ENCODE data around the gene MAP4K4.

Gene MAP4K4

DNA sequence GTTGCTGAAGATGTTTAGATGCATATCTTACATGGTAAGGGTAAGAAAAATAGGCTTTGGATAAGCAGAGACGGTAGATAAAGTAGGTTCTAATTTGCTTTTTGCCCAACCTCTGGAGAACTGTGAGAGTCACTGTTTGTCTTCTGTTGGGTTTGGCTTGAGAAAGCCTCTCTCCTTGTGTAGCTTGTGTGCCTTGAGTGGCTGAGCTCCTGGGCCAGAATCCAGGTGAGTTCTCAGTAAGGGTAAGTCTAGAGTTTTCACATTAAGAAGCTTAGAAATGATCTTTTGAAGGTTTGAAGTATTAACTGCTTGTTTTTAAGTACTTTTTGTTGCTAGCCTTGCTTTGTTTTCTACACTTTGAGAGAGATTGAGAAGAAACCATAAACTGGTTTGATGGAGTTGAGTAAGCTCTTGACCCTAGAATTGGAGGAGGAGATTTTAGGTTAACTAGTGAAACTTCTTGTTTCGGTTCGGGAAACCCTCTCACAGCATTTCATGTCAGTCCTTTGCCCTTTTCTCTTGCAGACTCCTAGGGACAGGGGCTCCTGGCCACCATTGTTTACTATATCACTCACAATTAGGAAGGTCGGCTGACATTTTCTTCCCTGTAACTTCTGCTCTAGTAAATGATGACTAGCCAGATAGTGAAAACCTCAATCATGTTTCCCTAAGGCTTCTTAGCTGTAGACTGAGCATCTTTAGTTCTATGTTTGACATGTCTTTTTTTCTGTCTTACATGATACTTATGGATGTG, 26.0 kb downstream of the MAP4K4 start:
- DNase-seq: no peak

DNA sequence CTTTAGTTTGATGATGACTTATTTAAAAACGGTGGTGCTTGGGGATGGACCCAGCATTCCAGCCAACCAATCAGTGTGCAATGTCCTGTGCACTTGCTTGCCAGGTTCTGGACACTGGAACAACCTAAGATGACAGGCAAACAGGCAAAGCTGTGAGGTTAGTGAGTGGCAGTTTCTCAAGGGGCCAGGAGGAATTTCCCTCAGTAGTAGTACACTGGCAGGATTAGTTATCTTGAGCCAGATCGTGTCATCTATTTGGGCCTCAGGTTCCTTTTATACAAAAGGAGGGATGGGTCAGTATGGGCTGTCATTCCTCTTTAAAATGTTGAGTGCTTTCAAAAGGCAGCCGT, 26.6 kb downstream of the MAP4K4 start:
- DNase-seq: no peak

GRCh38 chr2:101725038-101725437, 27.5 kb downstream of the MAP4K4 start:
- DNase-seq: no peak

GRCh38 chr2:101725515-101726192, 28.1 kb downstream of the MAP4K4 start:
- peak in 1 of 2 donors; percentile 47 for DNase-seq

GRCh38 chr2:101728865-101729264, 31.4 kb downstream of the MAP4K4 start:
- no peak for DNase-seq

DNA sequence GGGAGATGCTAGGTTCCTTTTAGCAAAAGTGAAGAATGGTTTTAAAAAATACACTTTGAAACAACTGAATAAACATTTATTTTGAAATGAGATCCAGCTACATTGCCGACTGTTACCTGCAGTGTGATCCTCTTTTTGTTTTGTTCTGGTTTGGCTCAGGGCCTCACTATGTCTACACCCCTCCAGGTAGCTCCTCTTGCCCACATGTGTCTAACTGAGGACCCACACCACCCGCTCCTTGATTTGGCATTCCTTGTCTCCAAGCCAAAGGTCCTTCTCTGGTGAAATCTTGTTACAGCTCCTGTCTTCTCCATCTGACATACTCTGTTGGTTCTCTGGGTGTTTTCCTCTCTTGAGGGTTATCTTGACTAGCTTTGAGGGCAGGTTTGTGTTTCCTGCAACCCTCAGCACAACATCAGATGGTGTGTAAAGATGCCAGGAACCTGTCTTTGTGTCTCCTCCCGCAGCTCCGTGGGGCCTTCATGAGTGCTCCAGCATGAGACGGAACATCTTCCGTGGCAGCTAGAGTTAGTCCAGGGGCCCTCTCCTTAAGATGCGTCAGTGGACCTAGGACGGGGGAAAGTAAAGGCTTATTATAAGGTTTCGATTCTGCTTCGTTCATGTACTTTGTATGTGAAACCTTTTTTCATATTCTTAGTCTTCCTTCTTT, 32.1 kb downstream of the MAP4K4 start:
- no peak for DNase-seq

DNA sequence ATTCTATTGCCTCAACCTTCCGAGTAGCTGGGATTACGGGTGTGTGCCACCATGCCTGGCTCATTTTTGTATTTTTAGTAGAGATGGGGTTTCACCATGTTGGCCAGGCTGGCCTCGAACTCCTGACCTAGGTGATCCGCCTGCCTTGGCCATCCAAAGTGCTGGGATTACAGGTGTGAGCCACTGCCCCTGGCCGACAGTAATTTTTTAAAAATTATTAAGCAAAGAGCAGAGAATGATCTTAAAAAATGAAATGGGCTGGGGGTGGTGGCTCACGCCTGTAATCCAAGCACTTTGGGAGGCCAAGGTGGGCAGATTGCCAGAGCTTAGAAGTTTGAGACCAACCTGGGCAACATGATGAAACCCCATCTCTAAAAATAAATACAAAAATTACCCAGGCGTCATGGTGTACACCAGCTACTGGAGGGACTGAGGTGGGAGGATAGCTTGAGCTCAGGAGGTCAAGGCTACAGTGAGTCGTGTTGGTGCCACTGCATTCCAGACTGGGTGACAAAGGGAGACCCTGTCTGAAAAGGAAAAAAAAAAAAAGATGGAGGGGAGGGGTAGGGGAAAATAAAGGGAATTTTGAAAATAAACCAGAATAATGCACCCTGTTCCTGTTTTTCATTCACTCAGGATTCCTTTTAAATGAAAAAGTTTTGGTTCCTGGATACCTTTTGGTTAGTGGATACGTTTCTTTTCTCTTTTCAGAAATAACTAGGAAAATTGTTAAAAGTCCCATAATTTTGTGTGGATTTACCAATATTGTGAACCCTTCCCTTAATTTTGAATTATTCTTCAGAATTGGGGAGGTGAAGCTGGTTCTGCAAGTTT, 33.9 kb downstream of the MAP4K4 start:
- no peak for DNase-seq

DNA sequence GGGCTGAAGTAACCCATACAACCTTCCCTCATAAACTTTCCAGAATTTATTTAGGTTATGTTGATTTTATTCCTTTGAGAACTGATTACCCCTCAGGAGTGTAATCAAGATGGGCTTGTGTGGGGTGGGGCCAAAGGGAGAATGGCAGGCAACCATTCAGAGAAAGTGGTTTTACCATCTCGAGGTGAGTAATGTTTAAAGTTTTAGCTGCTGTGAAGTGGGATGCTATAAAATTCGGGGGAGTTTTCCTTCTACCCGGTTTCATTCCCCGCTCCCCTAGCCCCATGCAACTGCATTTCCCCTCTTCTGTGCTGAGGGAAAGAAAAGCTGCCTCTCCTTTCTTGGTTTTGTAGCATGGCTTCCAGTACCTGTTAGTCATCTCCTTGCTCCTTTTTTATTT, 34.7 kb downstream of the MAP4K4 start:
- no peak for DNase-seq

DNA sequence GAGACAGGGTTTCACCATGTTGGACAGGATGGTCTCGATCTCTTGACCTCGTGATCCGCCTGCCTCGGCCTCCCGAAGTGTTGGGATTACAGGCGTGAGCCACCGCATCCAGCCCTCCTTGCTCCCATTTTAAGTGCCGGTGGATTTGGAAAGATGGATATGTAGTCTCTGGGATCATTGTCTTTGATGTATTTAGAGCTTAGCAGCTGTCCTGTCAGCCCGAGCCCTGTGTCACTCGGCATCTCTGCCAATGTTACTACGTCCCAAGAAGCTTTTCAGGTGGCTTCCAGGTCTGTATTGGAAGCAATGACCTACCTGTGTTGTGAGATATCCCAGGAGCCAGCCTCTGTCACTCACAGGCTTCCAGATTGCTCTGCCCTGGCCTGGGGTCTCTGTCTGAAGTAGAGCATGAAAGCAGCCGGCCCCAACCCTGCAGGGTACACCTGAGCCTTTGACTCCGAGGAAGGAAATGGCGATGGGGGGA, 35.3 kb downstream of the MAP4K4 start:
- DNase-seq: no peak

DNA sequence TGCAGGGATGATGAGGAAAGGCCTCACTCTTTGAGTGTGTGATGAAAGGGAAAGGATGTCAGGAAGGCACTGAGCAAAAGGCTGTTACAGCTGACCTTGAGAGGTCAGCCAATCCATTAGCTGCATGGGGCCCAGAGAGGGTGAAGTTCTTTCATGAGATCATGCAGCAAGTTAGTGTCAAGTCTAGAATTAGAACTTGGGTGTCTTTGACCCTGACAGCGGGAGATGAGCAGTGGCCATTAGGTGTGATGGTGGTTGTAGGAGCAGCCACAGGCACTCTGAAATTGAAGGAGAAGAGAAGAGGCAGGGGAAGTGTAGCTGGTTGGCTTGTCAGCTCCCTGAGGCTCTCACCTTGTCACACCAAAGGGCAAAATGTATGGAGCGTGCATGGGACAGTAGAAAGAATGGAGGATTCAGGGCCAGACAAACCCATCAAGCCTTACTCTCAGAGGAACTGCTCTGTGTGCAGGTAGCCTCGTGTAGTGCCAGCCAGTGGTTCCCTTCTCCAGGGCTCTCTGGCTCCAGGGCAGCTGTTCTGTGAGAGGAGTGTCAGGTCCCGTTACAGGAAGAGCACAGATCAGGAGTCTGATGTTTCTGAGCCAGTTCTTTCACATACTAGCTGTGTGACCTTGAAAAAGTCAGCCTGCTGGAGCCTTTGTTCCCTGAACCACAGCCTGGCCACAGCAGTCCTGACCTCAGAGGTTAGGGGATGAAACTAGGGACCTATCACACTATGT, 35.9 kb downstream of the MAP4K4 start:
- DNase-seq: no peak

DNA sequence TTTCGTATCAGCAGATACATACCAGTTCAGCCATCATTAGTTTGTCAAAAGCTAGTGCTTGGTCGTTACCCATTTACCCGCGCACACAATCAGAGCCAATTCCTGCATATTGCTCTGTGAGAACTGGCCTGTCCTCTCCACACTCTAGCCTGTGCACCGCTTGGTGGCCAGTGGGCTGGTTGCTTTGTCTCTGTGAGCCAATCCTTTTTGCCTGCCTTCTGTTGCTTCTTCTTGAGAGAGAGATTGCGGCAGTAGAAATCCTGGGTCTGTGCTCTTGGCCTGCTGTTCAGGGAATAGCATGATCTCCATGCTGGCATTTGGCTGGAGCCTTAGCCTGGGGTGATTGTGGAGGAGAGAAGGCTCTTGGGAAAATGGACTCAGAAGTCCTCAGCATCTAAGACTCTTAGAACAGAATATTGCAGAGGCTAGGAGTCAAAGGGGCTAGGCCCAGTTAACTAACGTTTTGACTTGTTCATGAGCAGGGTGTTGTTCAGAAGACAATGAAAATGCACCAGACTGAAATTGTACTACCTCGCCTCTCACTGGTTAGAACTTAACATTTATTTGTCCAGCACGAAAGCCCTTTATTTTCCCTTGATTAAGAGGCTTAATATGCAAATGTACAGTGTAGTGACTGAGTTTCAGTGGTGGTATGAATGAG, 37.1 kb downstream of the MAP4K4 start:
- DNase-seq: no peak

- no peak for DNase-seq
Observed at GRCh38 chr2:101735166-101735533, 37.6 kb downstream of the MAP4K4 start.

DNA sequence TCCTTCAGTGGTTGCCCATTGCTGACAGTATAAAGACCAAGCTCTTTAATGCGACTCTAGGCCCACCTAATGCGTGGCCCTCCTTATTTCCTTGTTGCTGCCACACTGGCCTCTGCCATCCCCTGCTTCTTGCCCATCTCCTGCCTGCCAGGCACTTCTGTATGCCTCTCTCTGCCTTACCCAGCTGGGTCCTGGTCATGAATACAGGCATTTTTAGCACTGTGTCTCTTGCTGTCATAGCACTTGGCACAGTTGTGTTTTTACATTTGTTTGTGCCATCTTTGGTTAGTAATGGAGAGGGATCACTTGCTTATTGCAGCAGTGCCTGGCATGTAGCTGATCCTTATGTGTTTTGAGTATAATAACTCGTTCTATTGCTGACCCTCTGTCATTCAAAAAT, 38.7 kb downstream of the MAP4K4 start:
- no peak for DNase-seq

- no peak for DNase-seq
Observed at GRCh38 chr2:101736861-101737291, 39.4 kb downstream of the MAP4K4 start.

GRCh38 chr2:101737478-101738255, 40.2 kb downstream of the MAP4K4 start:
- no peak for DNase-seq

GRCh38 chr2:101738649-101739048, 41.1 kb downstream of the MAP4K4 start:
- no peak for DNase-seq

GRCh38 chr2:101740555-101740964, 43.1 kb downstream of the MAP4K4 start:
- no peak for DNase-seq

- DNase-seq: no peak
Observed at GRCh38 chr2:101741775-101742520, 44.4 kb downstream of the MAP4K4 start.

GRCh38 chr2:101742547-101742946, 45.0 kb downstream of the MAP4K4 start:
- no peak for DNase-seq

DNA sequence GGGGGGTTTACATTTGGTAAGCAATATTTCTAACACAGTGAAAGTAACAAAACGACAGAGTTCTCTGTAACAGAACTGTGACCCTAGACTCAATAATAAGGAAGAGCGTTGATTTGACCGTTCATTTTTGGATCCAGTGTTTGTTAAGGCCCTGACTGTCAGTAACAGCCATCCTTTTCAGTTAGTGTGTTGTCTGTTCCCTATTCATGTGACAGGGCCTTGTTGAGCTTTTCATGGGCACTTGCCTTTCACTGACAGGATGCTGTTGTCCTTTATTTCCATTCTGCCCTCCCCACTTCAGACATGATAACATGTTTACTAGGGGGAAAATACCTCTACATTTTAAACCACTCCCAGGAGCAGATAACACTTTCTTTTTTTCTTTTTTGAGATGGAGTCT, 45.8 kb downstream of the MAP4K4 start:
- no peak for DNase-seq
